ENCODE data around the gene RASAL3. TPM values are rescaled to one million over a fixed set of nuclear protein-coding genes. Genes with fewer than 3 reads are reported as not detected.

RASAL3 gene
- total RNA-seq, 1 experiment from 2014 or later: 1.9 TPM

DNA sequence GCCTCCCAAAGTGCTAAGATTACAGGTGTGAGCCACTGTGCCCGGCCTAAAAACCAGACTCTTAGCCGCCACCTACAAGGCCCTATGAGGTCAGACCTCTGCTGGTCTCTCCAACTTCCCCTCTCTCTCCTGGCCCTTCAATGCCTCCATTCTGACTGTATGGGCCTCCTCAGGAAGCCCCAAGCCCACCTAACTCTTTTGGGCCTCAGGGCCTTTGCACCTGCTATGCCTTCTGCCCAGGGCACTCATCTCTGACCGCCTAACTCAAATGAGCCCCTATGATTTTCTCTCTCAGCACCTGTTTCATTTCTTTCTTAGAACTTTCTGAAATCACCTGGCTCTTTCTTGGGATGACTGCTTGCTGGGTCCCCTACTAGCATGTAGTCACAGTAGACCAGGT, 21.0 kb downstream of the RASAL3 start:
- H3K27ac ChIP-seq (ENCODE audit: insufficient read length, low read depth, low read length): no peak overlapping the region
- H3K4ac ChIP-seq (ENCODE audit: low read depth, low read length): no peak overlapping the region
- H3T11ph ChIP-seq (ENCODE audit: low read length): no peak overlapping the region
- H4K8ac ChIP-seq (replicated peaks; ENCODE audit: insufficient read length, low read depth, low read length): no peak overlapping the region
- no peak overlapping the region for H3K9ac ChIP-seq (ENCODE audit: extremely low read depth, insufficient read length, low read length)
- TF ChIP-seq CTCF (conservative IDR thresholded peaks at IDR 0.05): no peak
- H3K9me3 Mint-ChIP-seq: no peaks in the 10 kb centered on the region; a peak in 2 of 5 replicates
- H3K27me3 Mint-ChIP-seq (ENCODE audit: low read depth): no peaks in the 10 kb centered on the region; the same call in 1 of the 2 replicates
- no peak overlapping the region for H2BK120ac ChIP-seq (ENCODE audit: low read depth, low read length, poor library complexity, severe bottlenecking)
- no peaks in the 10 kb centered on the region for H3K36me3 Mint-ChIP-seq (ENCODE audit: insufficient read depth in 1 of 3, low read depth in 3 of 3)
- H3K14ac ChIP-seq (ENCODE audit: insufficient read depth, low read length): no peak overlapping the region
- H3K4me3 Mint-ChIP-seq: 0 out of 5 replicates have a peak overlapping the region, but pooled peaks of 1 of the 2 experiments have one; percentile 9
- H3K27ac Mint-ChIP-seq: no peak overlapping the region
- H4K20me1 ChIP-seq (ENCODE audit: control insufficient read depth, insufficient read depth, insufficient read length): no peaks in the 10 kb centered on the region
- no peak overlapping the region for H2AFZ ChIP-seq (ENCODE audit: low read length)
- no peaks in the 10 kb centered on the region for H3K79me2 ChIP-seq (ENCODE audit: insufficient read depth, low read length)
- no peak overlapping the region for H4K91ac ChIP-seq (ENCODE audit: insufficient read length, low read depth, low read length)
- no peak overlapping the region for H2BK12ac ChIP-seq (ENCODE audit: insufficient read length, low read depth, low read length)
- H3K4me1 Mint-ChIP-seq: peaks cover under 1% of the 10 kb centered on the region in 2 experiments; a peak in 3 of 4 replicates
- no peak overlapping the region for H3K4me2 ChIP-seq (ENCODE audit: insufficient read depth, insufficient read length, low read length)
- H2BK20ac ChIP-seq (ENCODE audit: low read depth, low read length, poor library complexity, severe bottlenecking): no peak overlapping the region
- no peaks in the 10 kb centered on the region for H3K4me1 ChIP-seq (ENCODE audit: insufficient read depth, low read length)
- no peaks in the 10 kb centered on the region for H3K23me2 ChIP-seq (ENCODE audit: insufficient read length, low read depth, low read length, poor library complexity, severe bottlenecking)
- no peak overlapping the region for H2BK5ac ChIP-seq (ENCODE audit: insufficient read length, low read length)
- no peak overlapping the region for H3K56ac ChIP-seq (ENCODE audit: insufficient read length, low read depth, low read length)
- H3K79me1 ChIP-seq (ENCODE audit: insufficient read depth, low read depth, low read length, poor library complexity, severe bottlenecking): no peaks in the 10 kb centered on the region
- WGBS (ENCODE audit: extremely low coverage, insufficient read length, low lambda C conversion rate): no CpG with 5 or more reads among the region's 3 CpGs
- H3K18ac ChIP-seq (ENCODE audit: insufficient read length, low read depth, low read length): no peak overlapping the region
- DNase-seq: no peak
- no peak overlapping the region for H3K23ac ChIP-seq (ENCODE audit: insufficient read length, low read depth, low read length)
- H4K5ac ChIP-seq (ENCODE audit: insufficient read length, low read depth, low read length): no peak overlapping the region
- H3K9me3 ChIP-seq (ENCODE audit: control insufficient read depth, low read depth, low read length): no peaks in the 10 kb centered on the region
- no peak overlapping the region for H2BK15ac ChIP-seq (ENCODE audit: low read depth, low read length)
- no peaks in the 10 kb centered on the region for H3K27me3 ChIP-seq (ENCODE audit: insufficient read depth, low read length)
- H2AK5ac ChIP-seq (ENCODE audit: insufficient read length, low read length): no peak overlapping the region
